ENCODE data around the gene ALPL. TPM values are rescaled to one million over a fixed set of nuclear protein-coding genes. Genes with fewer than 3 reads are reported as not detected.

Gene ALPL
- total RNA-seq, 1 experiment from 2014 or later = 84.8 TPM

DNA sequence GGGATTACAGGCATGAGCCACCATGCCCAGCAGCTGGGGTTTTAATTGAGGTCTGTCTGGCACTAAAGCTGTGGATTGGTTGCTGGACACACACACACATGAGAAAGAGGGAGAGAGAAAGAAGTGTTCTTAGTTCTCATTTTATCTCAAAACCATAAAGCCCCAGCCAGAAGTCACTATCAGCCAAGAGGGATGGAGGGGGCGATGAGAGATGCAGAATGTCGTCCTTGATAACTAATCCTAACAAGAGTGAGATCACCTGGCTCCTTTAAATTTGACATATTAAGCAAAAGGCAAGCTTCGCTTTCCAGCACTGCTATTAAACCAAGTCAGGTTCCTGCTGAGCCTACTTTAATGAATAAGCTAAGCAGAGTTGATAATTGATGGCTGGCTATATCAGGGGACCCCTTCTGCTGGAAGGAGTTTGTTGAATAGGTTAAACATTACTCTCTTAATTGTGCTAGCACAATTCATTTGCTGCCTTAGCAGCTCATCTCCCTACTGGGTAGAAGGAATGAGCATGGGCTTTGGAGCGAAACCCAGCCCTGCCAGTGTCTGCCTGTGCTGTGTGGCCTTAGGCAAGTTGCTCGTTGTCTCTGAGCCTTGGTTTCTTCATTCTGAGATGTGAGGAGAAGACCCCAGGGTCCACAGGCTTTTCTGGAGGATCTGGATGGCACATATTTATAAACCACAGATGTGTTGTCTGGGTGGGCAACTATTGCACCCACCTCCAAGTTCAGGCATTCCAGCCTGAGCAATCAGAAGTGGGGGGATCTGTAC is 50.8 kb downstream of the ALPL start:
- Histone ChIP-seq H2BK20ac (ENCODE audit: low read depth, low read length, poor library complexity, severe bottlenecking) (no peak overlapping the region), H3K4me1 (ENCODE audit: insufficient read depth, low read length) (no peaks in the 10 kb centered on the region), H3K4me2 (ENCODE audit: insufficient read depth, insufficient read length, low read length) (no peak overlapping the region), H3K56ac (ENCODE audit: insufficient read length, low read depth, low read length) (no peak overlapping the region), H4K5ac (ENCODE audit: insufficient read length, low read depth, low read length) (no peak overlapping the region), H3T11ph (ENCODE audit: low read length) (no peak overlapping the region), H3K14ac (ENCODE audit: insufficient read depth, low read length) (no peak overlapping the region), H3K79me1 (ENCODE audit: insufficient read depth, low read depth, low read length, poor library complexity, severe bottlenecking) (no peaks in the 10 kb centered on the region), H3K4ac (ENCODE audit: low read depth, low read length) (no peak overlapping the region), H3K79me2 (ENCODE audit: insufficient read depth, low read length) (no peaks in the 10 kb centered on the region), H2AFZ (ENCODE audit: low read length) (no peak overlapping the region), H2BK12ac (ENCODE audit: insufficient read length, low read depth, low read length) (no peak overlapping the region), H2BK5ac (ENCODE audit: insufficient read length, low read length) (no peak overlapping the region), H2BK15ac (ENCODE audit: low read depth, low read length) (no peak overlapping the region), H3K27me3 (ENCODE audit: insufficient read depth, low read length) (no peaks in the 10 kb centered on the region), H3K27ac (ENCODE audit: insufficient read length, low read depth, low read length) (no peak overlapping the region), H4K20me1 (ENCODE audit: control insufficient read depth, insufficient read depth, insufficient read length) (no peaks in the 10 kb centered on the region), H4K91ac (ENCODE audit: insufficient read length, low read depth, low read length) (no peak overlapping the region), H3K23me2 (ENCODE audit: insufficient read length, low read depth, low read length, poor library complexity, severe bottlenecking) (no peaks in the 10 kb centered on the region), H3K23ac (ENCODE audit: insufficient read length, low read depth, low read length) (no peak overlapping the region), H2AK5ac (ENCODE audit: insufficient read length, low read length) (no peak overlapping the region), H3K9me3 (ENCODE audit: control insufficient read depth, low read depth, low read length) (no peaks in the 10 kb centered on the region), H3K18ac (ENCODE audit: insufficient read length, low read depth, low read length) (no peak overlapping the region), H4K8ac (replicated peaks; ENCODE audit: insufficient read length, low read depth, low read length) (no peak overlapping the region), H2BK120ac (ENCODE audit: low read depth, low read length, poor library complexity, severe bottlenecking) (no peak overlapping the region), H3K9ac (ENCODE audit: extremely low read depth, insufficient read length, low read length) (no peak overlapping the region)
- TF ChIP-seq, protein P1, sequence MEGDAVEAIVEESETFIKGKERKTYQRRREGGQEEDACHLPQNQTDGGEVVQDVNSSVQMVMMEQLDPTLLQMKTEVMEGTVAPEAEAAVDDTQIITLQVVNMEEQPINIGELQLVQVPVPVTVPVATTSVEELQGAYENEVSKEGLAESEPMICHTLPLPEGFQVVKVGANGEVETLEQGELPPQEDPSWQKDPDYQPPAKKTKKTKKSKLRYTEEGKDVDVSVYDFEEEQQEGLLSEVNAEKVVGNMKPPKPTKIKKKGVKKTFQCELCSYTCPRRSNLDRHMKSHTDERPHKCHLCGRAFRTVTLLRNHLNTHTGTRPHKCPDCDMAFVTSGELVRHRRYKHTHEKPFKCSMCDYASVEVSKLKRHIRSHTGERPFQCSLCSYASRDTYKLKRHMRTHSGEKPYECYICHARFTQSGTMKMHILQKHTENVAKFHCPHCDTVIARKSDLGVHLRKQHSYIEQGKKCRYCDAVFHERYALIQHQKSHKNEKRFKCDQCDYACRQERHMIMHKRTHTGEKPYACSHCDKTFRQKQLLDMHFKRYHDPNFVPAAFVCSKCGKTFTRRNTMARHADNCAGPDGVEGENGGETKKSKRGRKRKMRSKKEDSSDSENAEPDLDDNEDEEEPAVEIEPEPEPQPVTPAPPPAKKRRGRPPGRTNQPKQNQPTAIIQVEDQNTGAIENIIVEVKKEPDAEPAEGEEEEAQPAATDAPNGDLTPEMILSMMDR (conservative IDR thresholded peaks at IDR 0.05) = no peak
- Mint-ChIP-seq H3K27ac (peak overlapping the region in 1 of 3 experiments; percentile 33; a peak in 1 of 7 replicates), H3K27me3 (ENCODE audit: low read depth) (no peaks in the 10 kb centered on the region; the same call in 1 of the 2 replicates), H3K9me3 (no peaks in the 10 kb centered on the region), H3K4me1 (peaks cover 3% of the 10 kb centered on the region in 2 experiments; a peak in 3 of 4 replicates), H3K36me3 (ENCODE audit: insufficient read depth in 1 of 3, low read depth in 3 of 3) (peaks cover 6 to 31% (median 8%) of the 10 kb centered on the region in 3 experiments; a peak in 6 of 7 replicates), H3K4me3 (no peak overlapping the region)
- WGBS (ENCODE audit: extremely low coverage, insufficient read length, low lambda C conversion rate) = no CpG with 5 or more reads among the region's 5 CpGs
- DNase-seq = no peak
